GM19025 (cell line): ENCODE data around the gene BAZ1B.
"Not testable (repeated sequence)": the region's sequence is repeated elsewhere in the genome, so short reads cannot be mapped to it uniquely, and the experiment has no call there.

Experiments used
- ATAC-seq: cut with Tn5 transposase; IDR thresholded peaks from one replicate; pipeline ENCODE4 v1.9.1; 2021; ENCODE audit warnings: mild to moderate bottlenecking, low read depth, moderate library complexity; ENCODE audit not compliant: unreplicated experiment

Gene BAZ1B

GRCh38 chr7:73509463-73509862, 12.6 kb downstream of the BAZ1B start:
- ATAC-seq = no peak

DNA sequence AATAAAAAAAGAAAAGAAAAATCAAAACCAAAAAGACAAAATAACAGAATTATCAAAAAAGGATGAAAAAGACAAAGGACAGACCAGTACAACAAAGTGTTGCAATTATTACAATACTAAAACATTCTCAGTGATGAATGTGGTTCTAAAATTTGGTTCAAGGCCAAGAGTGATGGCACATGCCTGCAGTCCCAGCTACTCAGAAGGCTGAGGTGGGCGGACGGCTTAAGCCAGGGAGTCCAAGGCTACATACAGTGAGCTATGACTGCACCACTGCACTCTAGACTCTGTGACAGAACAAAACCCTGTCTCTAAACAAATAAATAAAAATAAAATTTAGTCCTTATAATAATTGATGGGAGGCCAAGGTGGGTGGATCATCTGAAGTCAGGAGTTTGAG, 14.5 kb downstream of the BAZ1B start:
- no peak for ATAC-seq

DNA sequence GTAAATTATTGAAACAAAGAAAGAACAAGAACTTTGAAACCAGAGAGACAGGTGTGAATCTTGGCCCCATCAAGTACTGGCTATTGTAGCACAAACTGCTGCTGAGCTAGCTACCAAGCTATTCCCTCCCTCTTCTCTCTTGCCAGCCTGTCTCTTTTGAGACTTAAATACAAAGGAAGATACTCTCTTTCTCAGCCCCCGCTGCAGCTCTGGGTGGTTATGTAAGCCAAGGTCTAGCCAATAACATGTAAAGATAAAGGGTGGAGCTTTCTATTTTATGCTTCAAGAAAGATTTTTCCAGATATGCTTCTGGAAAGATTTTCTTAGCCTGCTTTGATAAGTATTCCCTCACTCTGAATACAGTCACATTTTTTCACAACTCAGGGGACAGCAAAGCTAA, 17.2 kb downstream of the BAZ1B start:
- ATAC-seq = no peak

- ATAC-seq = no peak
Measured at GRCh38 chr7:73504017-73504416, 18.1 kb downstream of the BAZ1B start.

- ATAC-seq = no peak
Measured at GRCh38 chr7:73503229-73503628, 18.9 kb downstream of the BAZ1B start.

DNA sequence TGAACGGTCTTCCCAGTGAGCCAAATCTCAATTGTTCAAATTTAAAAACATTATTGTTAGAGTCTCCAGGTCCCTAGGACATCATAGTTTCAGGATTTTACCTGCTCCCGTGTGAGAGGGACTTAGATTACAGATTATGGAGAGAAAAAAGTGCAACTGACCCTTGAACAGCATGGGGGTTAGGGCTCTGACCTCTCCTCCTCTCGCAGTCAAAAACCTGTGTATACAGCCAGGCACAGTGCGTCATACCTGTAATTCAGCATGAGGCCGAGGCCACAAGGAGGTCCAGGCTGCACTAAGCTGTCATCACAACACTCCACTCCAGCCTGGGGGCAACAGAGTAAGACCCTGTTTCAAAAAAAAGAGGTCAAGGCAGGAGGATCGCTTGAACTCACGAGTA, 25.5 kb downstream of the BAZ1B start:
- no peak for ATAC-seq

DNA sequence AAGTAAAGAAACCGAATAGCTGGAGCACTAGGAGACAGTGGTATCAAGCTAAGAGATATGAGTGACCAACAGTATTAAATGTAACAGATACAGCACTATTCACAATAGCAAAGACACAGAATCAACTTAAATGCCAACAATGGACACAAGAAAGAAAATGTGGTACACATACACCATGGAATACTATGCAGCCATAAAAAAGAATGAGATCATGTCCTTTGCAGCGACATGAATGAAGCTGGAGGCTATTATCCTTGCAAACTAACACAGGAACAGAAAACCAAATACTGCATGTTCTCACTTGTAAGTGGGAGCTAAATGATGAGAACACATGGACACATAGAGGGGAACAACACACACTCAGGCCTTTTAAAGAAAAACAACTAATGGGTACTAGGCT, 26.6 kb downstream of the BAZ1B start:
- ATAC-seq = not testable (repeated sequence)

DNA sequence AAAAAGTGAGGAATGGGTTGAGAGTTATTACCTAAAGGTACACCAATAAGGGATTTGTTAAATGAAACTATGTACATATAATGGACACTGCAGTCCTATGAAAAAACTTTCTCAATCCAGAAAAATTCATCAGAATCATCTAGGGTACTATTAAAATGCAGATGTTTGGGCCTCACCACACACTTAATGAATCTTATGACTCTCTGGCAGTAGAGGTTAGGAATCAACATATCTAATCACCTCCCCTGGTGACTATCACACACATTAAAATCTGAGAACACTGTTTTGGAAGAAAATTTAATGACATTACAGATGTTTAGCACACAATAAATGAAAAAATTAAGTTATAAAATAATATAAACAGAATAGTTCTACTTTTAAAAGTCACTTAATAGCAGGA, 32.1 kb downstream of the BAZ1B start:
- ATAC-seq = no peak

DNA sequence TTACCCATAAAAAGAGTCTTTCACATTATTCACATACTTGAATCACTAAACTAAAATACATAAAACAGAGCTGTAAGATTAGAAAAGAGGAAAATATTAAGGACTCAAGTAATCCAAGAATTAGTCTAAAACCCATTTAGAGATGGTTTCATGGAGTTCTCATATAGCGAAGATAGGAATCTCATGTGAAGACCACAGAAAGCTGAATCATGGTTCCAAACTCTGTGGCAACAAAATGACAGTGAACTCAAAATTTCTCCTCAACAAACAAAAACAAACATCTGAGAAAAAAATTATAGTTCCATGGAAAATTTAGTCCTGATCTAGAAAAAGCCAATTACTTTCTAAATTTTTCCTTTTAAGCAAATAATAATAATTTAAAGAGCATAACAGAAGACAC, 34.6 kb downstream of the BAZ1B start:
- no peak for ATAC-seq

DNA sequence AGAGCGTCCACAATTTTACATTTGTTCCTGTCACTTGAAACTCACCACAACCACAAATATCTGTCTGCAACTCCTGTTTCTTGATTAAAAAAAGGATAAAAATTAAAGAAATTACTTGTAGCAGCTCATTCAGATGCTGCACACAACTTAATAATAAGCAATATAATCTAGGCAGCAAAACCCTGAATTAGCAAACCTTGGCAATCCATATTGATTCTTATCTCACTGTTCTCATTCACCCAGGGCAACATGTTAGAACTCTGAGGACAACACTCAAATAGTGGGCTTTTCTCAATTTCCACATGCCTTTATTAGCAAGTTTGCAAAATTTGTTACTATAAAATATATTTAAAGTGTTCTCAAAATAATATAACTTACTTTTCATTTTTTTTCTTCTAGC, 38.9 kb downstream of the BAZ1B start:
- no peak for ATAC-seq

DNA sequence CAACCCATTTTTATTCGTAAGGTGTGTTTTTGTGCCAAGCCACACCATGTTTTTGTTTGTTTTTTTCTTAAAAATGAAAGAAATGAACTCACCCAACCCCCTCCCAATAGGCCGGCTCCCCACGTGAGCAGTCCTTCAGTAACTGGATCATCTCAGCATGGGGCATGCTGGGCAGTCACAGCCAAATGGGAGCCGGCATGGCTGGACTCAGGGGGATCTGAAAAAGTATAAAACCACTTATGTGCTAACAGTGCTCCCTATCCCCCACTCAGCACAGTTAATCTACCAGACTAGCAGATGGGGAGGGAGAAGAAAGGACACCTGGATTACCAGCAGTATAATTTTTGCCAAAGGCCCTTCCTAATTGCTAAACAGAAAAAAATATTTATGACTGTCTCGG, 39.3 kb downstream of the BAZ1B start:
- ATAC-seq = no peak

- not testable (repeated sequence) for ATAC-seq
Measured at GRCh38 chr7:73481521-73481920, 40.6 kb downstream of the BAZ1B start.

- ATAC-seq = no peak
Measured at GRCh38 chr7:73478549-73478948, 43.5 kb downstream of the BAZ1B start.

DNA sequence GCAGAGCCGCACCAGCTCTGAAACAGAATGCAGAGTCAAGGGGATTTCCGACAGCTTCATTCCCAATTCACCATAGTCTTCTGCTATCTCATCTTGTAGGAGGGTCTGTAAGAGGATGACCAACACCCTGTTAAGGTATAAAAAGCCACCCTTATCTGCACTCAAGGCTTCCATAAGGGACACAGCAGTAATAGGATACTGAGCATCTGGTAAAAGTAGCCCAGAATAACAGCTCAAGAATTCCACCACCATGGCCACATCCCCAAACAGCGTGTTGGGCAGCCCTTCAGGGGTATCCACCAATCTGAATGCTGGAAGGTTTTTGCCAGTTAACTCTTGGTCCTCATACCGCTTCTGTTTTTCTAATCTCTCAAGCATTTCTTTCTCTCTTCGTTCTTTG, 44.7 kb downstream of the BAZ1B start:
- ATAC-seq = no peak

DNA sequence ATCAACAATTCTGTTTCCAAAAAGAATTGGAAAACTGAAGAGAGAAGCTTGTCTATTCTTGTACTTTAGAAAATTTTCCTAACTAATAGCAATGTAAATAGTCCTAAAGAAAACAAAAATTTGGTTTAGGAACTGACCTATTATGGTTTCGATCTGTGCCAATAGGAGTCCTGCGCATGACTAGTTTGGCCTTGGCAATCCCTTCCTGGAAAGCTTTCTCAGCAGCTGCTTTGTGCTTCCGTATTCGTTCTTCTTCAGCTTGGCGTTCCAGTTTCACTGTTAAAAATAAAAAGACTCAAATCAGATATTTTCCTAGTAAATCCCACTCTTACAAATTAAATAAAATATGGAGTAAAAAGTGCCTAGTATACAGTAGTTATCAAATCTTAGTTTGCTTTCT, 51.9 kb downstream of the BAZ1B start:
- ATAC-seq = no peak

- ATAC-seq = not testable (repeated sequence)
Measured at GRCh38 chr7:73467046-73467445, 55.0 kb downstream of the BAZ1B start.

DNA sequence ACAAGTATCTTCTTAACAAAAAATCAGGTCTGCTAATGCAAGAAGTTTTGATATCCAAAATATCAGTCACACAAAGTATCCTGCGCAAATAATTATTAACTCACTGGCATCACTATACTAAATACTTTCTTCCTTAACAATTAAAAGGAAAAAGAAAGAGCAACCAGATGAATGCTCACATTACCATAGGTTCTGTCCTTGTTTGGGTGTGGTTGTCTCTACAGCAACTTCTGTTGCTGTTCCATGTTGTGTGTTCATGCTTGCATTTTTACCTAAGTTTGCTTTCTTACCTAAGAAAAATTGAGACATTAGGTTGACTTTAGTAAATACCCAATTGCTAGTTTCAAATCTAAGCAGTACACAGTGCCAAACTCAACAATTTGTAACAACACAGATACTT, 56.0 kb downstream of the BAZ1B start:
- ATAC-seq = no peak

DNA sequence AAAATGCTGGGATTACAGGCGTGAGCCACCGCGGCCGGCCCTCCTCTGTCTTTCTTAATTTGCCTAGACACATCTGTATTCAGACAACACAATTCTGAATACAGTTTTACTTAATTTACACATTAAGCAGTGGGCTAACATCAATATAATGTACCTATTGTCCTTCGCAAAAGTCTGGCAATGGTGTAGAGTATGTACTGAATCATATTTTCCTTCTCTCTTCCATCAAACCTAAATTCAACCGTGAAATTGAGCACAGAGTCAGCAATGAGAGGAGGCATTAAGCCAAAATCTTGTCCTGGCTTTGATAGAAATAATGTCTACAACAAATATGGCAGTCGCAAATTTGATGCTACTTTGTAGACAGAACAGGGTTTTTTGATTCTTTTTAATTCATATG, 58.1 kb downstream of the BAZ1B start:
- no peak for ATAC-seq

DNA sequence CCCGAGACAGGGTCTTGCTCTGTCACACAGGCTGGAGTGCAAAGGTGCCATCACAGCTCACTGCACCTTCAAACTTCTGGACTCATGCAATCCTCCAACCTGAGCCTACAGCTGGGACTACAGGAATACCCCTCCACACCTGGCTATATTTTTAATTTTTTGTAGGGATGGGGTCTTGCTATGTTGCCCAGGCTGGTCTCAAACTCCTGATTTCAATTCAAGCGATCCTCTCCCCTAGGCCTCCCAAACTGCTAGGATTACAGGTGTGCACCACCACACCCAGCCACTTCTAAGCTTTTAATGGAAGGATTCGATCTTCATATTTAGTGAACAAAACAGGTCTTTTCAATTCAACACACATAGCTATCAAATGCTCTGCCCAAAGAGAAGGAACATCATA, 58.8 kb downstream of the BAZ1B start:
- no peak for ATAC-seq

GRCh38 chr7:73461782-73462285, 60.3 kb downstream of the BAZ1B start:
- no peak for ATAC-seq

GRCh38 chr7:73454424-73454823, 67.7 kb downstream of the BAZ1B start:
- ATAC-seq = no peak

- ATAC-seq = no peak
Measured at GRCh38 chr7:73452999-73453635, 69.0 kb downstream of the BAZ1B start.
